Glomerular visceral epithelial cell (primary cell): ENCODE results near the gene GBF1.
A peak's percentile ranks its signal among the peaks of the same experiment; 100 is the strongest.

ENCODE experiments used
- DNase-seq: peaks from one replicate; pipeline ENCODE4 v3.0.0-alpha.2; 2016; ENCODE audit errors: extremely low spot score

The GBF1 gene

GRCh38 chr10:102347236-102347828, 102.0 kb downstream of the GBF1 start:
- DNase-seq: peak; percentile 82

DNA sequence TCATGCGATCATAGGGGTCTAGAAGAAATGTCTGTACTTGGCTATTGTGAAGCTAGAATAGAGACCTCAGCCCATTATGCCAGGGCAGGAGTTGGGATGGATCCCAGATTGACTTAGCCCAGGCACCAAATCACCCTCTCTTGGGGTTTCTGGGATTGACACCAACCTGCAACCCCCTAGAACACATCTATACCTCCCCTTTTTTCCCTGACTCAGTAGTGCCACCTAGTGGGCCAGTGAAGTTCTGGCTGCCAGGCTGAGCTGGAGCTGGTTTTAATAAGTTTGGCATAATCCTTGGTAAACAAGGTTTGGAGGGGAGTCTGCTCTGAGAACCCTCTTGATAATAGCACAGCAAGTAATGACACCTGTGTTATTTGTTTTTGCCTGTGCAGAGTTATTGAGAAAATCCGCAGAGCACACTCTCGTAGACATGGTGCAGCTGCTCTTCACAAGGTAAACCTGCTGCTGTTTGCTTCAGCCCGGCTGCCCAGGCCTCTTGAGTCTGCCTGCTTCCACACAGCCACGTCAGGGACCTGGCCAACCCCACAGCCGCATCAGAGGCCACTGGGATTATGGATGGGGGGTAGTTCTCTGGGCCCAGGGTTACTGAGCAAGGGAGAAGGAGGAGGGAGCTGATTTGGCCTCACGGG, 106.9 kb downstream of the GBF1 start:
- DNase-seq: peak; percentile 71

- DNase-seq: no peak
These were observed 109.1 kb downstream of the GBF1 start for GRCh38 chr10:102354451-102354850.

DNA sequence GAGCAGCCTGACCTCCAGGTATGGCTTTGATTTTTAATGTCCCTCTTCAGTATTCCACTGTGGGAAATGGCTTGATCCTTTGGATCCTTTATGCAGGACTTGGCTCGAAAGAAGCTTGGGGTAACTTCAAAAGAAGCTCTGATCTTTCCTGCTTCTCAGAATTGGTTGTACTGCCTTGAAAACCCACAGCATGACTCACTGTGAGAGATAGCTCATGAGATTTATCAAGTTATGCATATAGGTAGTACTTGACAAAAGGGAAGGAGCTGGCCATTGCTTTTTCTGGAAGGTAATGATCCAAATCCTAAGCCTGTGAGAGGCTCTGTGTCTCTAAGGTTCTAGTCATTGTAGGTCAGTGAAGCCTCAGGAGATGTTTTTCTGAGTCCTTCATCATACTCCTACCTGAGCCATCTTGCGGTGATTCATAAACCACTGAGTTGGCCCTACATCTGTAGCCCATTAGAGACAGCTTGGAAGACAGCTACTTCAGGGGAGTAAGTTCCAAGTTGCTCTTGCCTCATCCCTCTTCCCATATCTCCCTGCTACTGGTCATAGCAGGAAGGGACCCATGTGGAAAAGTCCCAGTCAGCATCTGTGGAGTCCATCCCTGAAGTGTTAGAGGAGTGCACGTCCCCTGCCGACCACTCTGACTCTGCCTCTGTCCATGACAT, 113.5 kb downstream of the GBF1 start:
- DNase-seq: no peak

DNA sequence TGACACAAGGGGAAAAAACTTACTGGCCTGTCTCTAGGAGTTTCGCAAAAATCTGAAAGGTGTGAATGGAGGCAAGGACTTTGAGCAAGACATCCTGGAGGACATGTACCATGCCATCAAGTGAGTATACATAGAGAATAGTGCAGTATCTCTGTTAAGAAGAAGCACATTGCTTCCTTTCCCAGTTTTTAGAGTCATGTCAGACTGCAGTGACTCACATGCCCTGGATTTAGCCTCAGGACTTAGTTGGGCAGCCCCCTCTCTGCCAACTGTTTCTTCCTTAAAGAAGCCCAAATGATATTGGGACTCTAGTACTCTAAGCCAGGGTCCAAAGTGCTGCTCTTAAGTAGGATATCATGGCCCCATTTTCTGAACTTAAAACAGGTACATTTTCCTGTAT, 122.1 kb downstream of the GBF1 start:
- DNase-seq: no peak

- DNase-seq: peak; percentile 30
These were observed 122.7 kb downstream of the GBF1 start for GRCh38 chr10:102368077-102368476.

DNA sequence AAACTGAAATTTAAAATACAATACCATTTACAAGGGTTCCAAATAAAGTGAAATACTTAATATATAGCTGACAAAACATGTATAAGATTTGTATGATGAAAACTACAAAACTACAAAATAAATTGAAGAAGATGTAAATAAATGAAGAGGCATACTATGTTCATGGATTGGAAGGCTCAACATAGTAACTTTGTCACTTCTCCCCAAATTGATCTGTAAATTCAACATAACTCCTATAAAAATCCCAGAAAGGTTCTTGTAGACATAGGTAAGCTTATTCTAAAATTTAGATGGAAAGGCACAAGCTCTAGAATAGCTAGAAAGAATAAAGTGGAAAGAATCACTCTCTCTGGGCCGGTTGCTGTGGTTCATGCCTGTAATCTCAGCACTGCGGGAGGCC, 126.0 kb downstream of the GBF1 start:
- DNase-seq: no peak

- DNase-seq: no peak
These were observed 129.9 kb downstream of the GBF1 start for GRCh38 chr10:102375250-102375649.

GRCh38 chr10:102375867-102376266, 130.5 kb downstream of the GBF1 start:
- no peak for DNase-seq

DNA sequence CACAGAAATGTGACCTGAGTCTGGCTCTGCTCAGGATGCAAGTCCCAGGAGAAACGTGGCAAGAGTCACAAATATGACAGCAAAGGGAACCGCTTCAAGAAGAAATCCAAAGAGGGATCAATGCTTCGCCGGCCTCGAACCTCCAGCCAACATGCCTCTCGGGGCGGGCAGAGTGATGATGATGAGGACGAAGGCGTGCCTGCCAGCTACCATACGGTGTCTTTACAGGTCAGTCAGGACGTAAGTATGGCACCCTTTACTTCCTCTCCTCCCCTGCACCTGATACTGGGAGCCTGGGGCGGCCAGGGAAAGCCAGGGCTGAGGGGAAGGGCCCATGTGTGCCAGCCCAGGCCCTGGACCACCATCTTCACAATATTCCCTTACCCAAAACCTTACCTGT, 131.6 kb downstream of the GBF1 start:
- DNase-seq: no peak

GRCh38 chr10:102379383-102379782, 134.1 kb downstream of the GBF1 start:
- no peak for DNase-seq

GRCh38 chr10:102381983-102382382, 136.7 kb downstream of the GBF1 start:
- DNase-seq: no peak

GRCh38 chr10:102382871-102383270, 137.5 kb downstream of the GBF1 start:
- DNase-seq: no peak

DNA sequence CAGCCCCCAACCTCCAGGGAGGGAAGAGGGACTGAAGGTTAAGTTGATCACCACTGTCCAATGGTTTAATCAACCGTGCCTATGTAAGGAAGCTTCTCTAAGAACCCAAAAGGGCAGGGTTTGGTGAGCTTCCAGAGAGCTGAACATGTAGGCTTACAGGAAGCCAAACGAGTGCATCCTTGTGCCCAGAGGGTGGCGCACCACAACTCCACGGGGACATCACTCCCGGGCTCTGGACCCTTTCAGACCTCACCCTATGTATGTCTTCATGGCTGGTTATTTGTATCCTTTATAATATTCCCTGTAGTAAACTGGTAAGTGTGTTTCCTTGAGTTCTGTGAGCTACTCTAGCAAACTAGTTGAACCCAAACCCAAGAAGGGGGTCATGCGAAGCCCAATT, 138.7 kb downstream of the GBF1 start:
- DNase-seq: no peak

GRCh38 chr10:102384606-102385429, 139.5 kb downstream of the GBF1 start:
- no peak for DNase-seq

- no peak for DNase-seq
These were observed 144.6 kb downstream of the GBF1 start for GRCh38 chr10:102389894-102390293.

DNA sequence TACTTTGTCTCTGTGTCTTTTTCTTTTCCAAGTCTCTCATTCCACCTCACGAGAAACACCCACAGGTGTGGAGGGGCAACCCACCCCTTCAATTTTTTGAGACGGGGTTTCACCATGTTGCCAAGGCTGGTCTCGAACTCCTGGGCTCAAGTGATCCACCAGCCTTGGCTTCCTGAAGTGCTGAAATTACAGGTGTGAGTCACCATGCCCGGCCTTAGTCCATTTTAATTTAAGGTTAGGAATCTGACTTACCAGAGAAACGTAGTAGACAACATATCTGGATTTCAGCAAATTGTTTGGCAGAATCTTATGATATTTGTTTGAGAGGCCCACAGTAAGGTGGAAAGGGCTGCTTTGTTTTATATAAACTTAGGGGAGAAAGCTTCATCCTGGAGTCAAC, 147.0 kb downstream of the GBF1 start:
- DNase-seq: no peak

GRCh38 chr10:102393411-102394078, 148.2 kb downstream of the GBF1 start:
- no peak for DNase-seq

- DNase-seq: peak; percentile 96
These were observed 148.9 kb downstream of the GBF1 start for GRCh38 chr10:102394079-102394800.

DNA sequence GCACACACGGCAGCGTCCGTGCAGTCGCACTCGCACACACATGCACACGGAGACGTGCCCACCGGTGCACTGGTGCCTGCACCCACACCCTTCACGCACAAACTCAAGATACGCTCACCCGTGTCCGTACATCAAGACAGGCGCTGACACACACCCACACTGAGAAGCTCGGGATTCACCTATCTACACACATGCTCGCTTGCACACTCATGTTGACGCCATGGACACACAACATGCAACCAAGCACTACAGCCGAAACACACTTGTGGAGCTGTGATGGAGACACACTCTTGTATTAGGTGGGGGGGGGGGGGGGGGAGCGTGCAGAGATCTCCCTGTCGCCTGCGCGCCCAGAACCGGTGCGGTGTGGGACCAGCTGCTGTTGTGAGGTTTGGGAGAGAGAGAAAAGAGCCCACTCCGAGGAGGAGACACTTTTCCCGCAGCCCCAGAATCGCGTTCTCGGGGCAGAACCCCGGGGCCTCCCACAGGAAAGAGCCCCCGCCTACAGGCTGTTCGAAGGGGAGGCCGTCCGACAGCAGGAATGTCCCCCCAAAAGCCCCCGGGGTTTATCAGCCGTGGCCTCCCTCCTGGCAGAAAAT, 149.6 kb downstream of the GBF1 start:
- DNase-seq: peak; percentile 48
